Measurements from ENCODE around the gene FRMD4A.

DNA sequence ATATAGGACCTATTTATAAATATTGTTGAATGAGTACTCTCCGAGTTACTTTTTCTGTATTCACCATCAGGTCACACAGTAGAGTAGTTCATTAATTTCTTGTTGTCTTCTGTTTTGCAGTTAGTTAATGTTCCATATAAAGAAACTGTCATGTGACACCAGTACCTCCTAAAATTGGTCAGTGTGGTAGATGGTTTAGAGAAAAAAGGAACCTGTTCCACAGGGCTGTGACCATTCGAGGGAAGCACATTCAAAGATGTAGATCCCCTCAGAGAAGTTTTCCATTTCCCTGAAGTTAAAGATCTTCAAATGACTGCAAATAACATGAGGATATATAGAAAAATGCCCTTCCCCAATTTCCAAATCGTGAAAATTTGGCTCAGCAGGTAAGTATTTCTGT is 698.3 kb downstream of the FRMD4A start:
- no peak for TF ChIP-seq POLR2A (IDR thresholded peaks at IDR 0.05)
- no peak for TF ChIP-seq EP300 (IDR thresholded peaks at IDR 0.05; ENCODE audit: low read depth)
- TF ChIP-seq, protein P1, sequence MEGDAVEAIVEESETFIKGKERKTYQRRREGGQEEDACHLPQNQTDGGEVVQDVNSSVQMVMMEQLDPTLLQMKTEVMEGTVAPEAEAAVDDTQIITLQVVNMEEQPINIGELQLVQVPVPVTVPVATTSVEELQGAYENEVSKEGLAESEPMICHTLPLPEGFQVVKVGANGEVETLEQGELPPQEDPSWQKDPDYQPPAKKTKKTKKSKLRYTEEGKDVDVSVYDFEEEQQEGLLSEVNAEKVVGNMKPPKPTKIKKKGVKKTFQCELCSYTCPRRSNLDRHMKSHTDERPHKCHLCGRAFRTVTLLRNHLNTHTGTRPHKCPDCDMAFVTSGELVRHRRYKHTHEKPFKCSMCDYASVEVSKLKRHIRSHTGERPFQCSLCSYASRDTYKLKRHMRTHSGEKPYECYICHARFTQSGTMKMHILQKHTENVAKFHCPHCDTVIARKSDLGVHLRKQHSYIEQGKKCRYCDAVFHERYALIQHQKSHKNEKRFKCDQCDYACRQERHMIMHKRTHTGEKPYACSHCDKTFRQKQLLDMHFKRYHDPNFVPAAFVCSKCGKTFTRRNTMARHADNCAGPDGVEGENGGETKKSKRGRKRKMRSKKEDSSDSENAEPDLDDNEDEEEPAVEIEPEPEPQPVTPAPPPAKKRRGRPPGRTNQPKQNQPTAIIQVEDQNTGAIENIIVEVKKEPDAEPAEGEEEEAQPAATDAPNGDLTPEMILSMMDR (IDR thresholded peaks at IDR 0.05), result no peak
